ENCODE data around the gene JAKMIP1. TPM values are rescaled to one million over a fixed set of nuclear protein-coding genes. Genes with fewer than 3 reads are reported as not detected.
"Not testable (repeated sequence)": the region's sequence is repeated elsewhere in the genome, so short reads cannot be mapped to it uniquely, and the experiment has no call there.

The JAKMIP1 gene
- total RNA-seq, 1 donor from 2014 or later, result not detected

GRCh38 chr4:6018331-6018730 lies 182.0 kb downstream of the JAKMIP1 start, which contains the start of gene C4orf50:
Gene C4orf50 (minus strand): TSS chr4:6018431.
- DNase-seq (ENCODE audit: low read depth, low spot score), result no peak

- no peak for DNase-seq (ENCODE audit: low read depth, low spot score)
Observed at GRCh38 chr4:6017800-6018199, 182.5 kb downstream of the JAKMIP1 start.

GRCh38 chr4:6017030-6017429 lies 183.3 kb downstream of the JAKMIP1 start:
- DNase-seq (ENCODE audit: low read depth, low spot score), result no peak

GRCh38 chr4:6013564-6013963 lies 186.8 kb downstream of the JAKMIP1 start:
- no peak for DNase-seq (ENCODE audit: low read depth, low spot score)

- DNase-seq (ENCODE audit: low read depth, low spot score), result no peak
Observed at GRCh38 chr4:6012200-6012599, 188.1 kb downstream of the JAKMIP1 start.

- no peak for DNase-seq (ENCODE audit: low read depth, low spot score)
Observed at GRCh38 chr4:6011686-6012085, 188.7 kb downstream of the JAKMIP1 start.

GRCh38 chr4:6011271-6011671 lies 189.1 kb downstream of the JAKMIP1 start:
- DNase-seq (ENCODE audit: low read depth, low spot score), result no peak

- DNase-seq (ENCODE audit: low read depth, low spot score), result no peak
Observed at GRCh38 chr4:6010789-6011188, 189.6 kb downstream of the JAKMIP1 start.

- DNase-seq (ENCODE audit: low read depth, low spot score), result no peak
Observed at GRCh38 chr4:6009452-6009851, 190.9 kb downstream of the JAKMIP1 start.

GRCh38 chr4:6008766-6009385 lies 191.5 kb downstream of the JAKMIP1 start:
- DNase-seq (ENCODE audit: low read depth, low spot score), result no peak

- no peak for DNase-seq (ENCODE audit: low read depth, low spot score)
Observed at GRCh38 chr4:6008092-6008551, 192.2 kb downstream of the JAKMIP1 start.

- no peak for DNase-seq (ENCODE audit: low read depth, low spot score)
Observed at GRCh38 chr4:6005175-6005574, 195.2 kb downstream of the JAKMIP1 start.

GRCh38 chr4:6003485-6003884 lies 196.9 kb downstream of the JAKMIP1 start:
- not testable (repeated sequence) for DNase-seq (ENCODE audit: low read depth, low spot score)

- no peak for DNase-seq (ENCODE audit: low read depth, low spot score)
Observed at GRCh38 chr4:6002926-6003325, 197.4 kb downstream of the JAKMIP1 start.

- DNase-seq (ENCODE audit: low read depth, low spot score), result no peak
Observed at GRCh38 chr4:6002492-6002833, 197.9 kb downstream of the JAKMIP1 start.

- no peak for DNase-seq (ENCODE audit: low read depth, low spot score)
Observed at GRCh38 chr4:6001680-6002491, 198.5 kb downstream of the JAKMIP1 start.

GRCh38 chr4:5999830-6000365 lies 200.5 kb downstream of the JAKMIP1 start:
- no peak for DNase-seq (ENCODE audit: low read depth, low spot score)

- no peak for DNase-seq (ENCODE audit: low read depth, low spot score)
Observed at GRCh38 chr4:5999356-5999755, 201.0 kb downstream of the JAKMIP1 start.

- DNase-seq (ENCODE audit: low read depth, low spot score), result peak; percentile 26
Observed at GRCh38 chr4:5998333-5998936, 201.9 kb downstream of the JAKMIP1 start.

GRCh38 chr4:5996641-5997040 lies 203.7 kb downstream of the JAKMIP1 start:
- DNase-seq (ENCODE audit: low read depth, low spot score), result no peak

GRCh38 chr4:5995901-5996623 lies 204.3 kb downstream of the JAKMIP1 start:
- DNase-seq (ENCODE audit: low read depth, low spot score), result no peak
